HG03342 (cell line): ENCODE data around the gene CDSN.
"Not testable (repeated sequence)": the region's sequence is repeated elsewhere in the genome, so short reads cannot be mapped to it uniquely, and the experiment has no call there.

Experiments
- ATAC-seq: cut with Tn5 transposase; IDR thresholded peaks from one replicate; pipeline ENCODE4 v1.9.1; 2021; ENCODE audit warnings: mild to moderate bottlenecking, moderate library complexity; ENCODE audit not compliant: unreplicated experiment

Gene CDSN

GRCh38 chr6:31120151-31120915 lies at the start of gene CDSN:
TSS of gene CDSN (minus strand) at chr6:31120446. CDS start at chr6:31120419, 27 bp downstream.
- no peak for ATAC-seq

GRCh38 chr6:31169123-31169857 lies 49.0 kb upstream of the CDSN start:
- ATAC-seq: no peak

GRCh38 chr6:31168606-31169005 lies 48.4 kb upstream of the CDSN start:
- ATAC-seq: no peak

- no peak for ATAC-seq
Observed at GRCh38 chr6:31165986-31166385, 45.7 kb upstream of the CDSN start.

- ATAC-seq: peak; percentile 73
Observed at GRCh38 chr6:31165064-31165832, 45.0 kb upstream of the CDSN start.

- not testable (repeated sequence) for ATAC-seq
Observed at GRCh38 chr6:31164475-31165063, 44.3 kb upstream of the CDSN start.

GRCh38 chr6:31163922-31164321 lies 43.7 kb upstream of the CDSN start:
- ATAC-seq: no peak

GRCh38 chr6:31162463-31163165 lies 42.4 kb upstream of the CDSN start:
- ATAC-seq: no peak

GRCh38 chr6:31161216-31162126 lies 41.2 kb upstream of the CDSN start:
- ATAC-seq: no peak

- ATAC-seq: peak; percentile 2
Observed at GRCh38 chr6:31158863-31159855, 38.9 kb upstream of the CDSN start.

- peak; percentile 80 for ATAC-seq
Observed at GRCh38 chr6:31158140-31158862, 38.1 kb upstream of the CDSN start, which contains the start of gene TCF19. TSS of gene TCF19 (plus strand) at chr6:31158589. CDS start at chr6:31159470, 881 bp downstream.

- no peak for ATAC-seq
Observed at GRCh38 chr6:31157513-31158139, 37.4 kb upstream of the CDSN start, which contains the start of gene CCHCR1. TSS of gene CCHCR1 (minus strand) at chr6:31157802. CDS start at chr6:31157600, 202 bp downstream.

GRCh38 chr6:31156641-31157040 lies 36.4 kb upstream of the CDSN start:
- ATAC-seq: no peak

- no peak for ATAC-seq
Observed at GRCh38 chr6:31154436-31154835, 34.2 kb upstream of the CDSN start.

- no peak for ATAC-seq
Observed at GRCh38 chr6:31152781-31153180, 32.5 kb upstream of the CDSN start.

GRCh38 chr6:31149827-31150447 lies 29.7 kb upstream of the CDSN start:
- no peak for ATAC-seq
